ENCODE measurements around the gene SCN1B.
"Not testable (repeated sequence)": the region's sequence is repeated elsewhere in the genome, so short reads cannot be mapped to it uniquely, and the experiment has no call there.

SCN1B gene

GRCh38 chr19:35046461-35046860 is 16.2 kb downstream of the SCN1B start:
- no peaks in the 10 kb centered on the region for H3K36me3 ChIP-seq (ENCODE audit: insufficient read depth)
- no peak overlapping the region for H3K4me3 ChIP-seq (IDR thresholded peaks at IDR 0.05; ENCODE audit: insufficient read depth, low read depth, low read length)
- no peaks in the 10 kb centered on the region for H4K20me1 ChIP-seq (ENCODE audit: insufficient read depth)
- H3K79me2 ChIP-seq (ENCODE audit: insufficient read depth, low read depth) = no peaks in the 10 kb centered on the region
- no peak for TF ChIP-seq CTCF (conservative IDR thresholded peaks at IDR 0.05; ENCODE audit: low read depth, low read length)
- H3K4me2 ChIP-seq = no peak overlapping the region
- H3K9ac ChIP-seq = no peak overlapping the region
- H3K27me3 ChIP-seq (ENCODE audit: insufficient read depth, low read depth) = peaks cover 6% of the 10 kb centered on the region; the same call in 1 of the 2 replicates
- H3K4me1 ChIP-seq (ENCODE audit: low read depth, poor library complexity, severe bottlenecking) = no peaks in the 10 kb centered on the region
- no peak overlapping the region for H3K27ac ChIP-seq
- H2AFZ ChIP-seq (ENCODE audit: low read depth) = no peak overlapping the region

- H3K4me2 ChIP-seq = no peak overlapping the region
- no peaks in the 10 kb centered on the region for H3K79me2 ChIP-seq (ENCODE audit: insufficient read depth, low read depth)
- no peak overlapping the region for H3K4me3 ChIP-seq (IDR thresholded peaks at IDR 0.05; ENCODE audit: insufficient read depth, low read depth, low read length)
- no peaks in the 10 kb centered on the region for H4K20me1 ChIP-seq (ENCODE audit: insufficient read depth)
- H3K4me1 ChIP-seq (ENCODE audit: low read depth, poor library complexity, severe bottlenecking) = no peaks in the 10 kb centered on the region
- no peak overlapping the region for H3K9ac ChIP-seq
- TF ChIP-seq CTCF (conservative IDR thresholded peaks at IDR 0.05; ENCODE audit: low read depth, low read length) = no peak
- no peak overlapping the region for H2AFZ ChIP-seq (ENCODE audit: low read depth)
- no peak overlapping the region for H3K27ac ChIP-seq
- peaks cover 11% of the 10 kb centered on the region; the same call in 1 of the 2 replicates for H3K27me3 ChIP-seq (ENCODE audit: insufficient read depth, low read depth)
- no peaks in the 10 kb centered on the region for H3K36me3 ChIP-seq (ENCODE audit: insufficient read depth)
These were observed 18.7 kb downstream of the SCN1B start for GRCh38 chr19:35048911-35049411.

- H3K9ac ChIP-seq = no peak overlapping the region
- no peak overlapping the region for H3K4me3 ChIP-seq (IDR thresholded peaks at IDR 0.05; ENCODE audit: insufficient read depth, low read depth, low read length)
- no peaks in the 10 kb centered on the region for H3K36me3 ChIP-seq (ENCODE audit: insufficient read depth)
- H4K20me1 ChIP-seq (ENCODE audit: insufficient read depth) = no peaks in the 10 kb centered on the region
- H3K4me1 ChIP-seq (ENCODE audit: low read depth, poor library complexity, severe bottlenecking) = no peaks in the 10 kb centered on the region
- peaks cover 11% of the 10 kb centered on the region; the same call in 1 of the 2 replicates for H3K27me3 ChIP-seq (ENCODE audit: insufficient read depth, low read depth)
- TF ChIP-seq CTCF (conservative IDR thresholded peaks at IDR 0.05; ENCODE audit: low read depth, low read length) = no peak
- H3K79me2 ChIP-seq (ENCODE audit: insufficient read depth, low read depth) = no peaks in the 10 kb centered on the region
- no peak overlapping the region for H3K27ac ChIP-seq
- H3K4me2 ChIP-seq = no peak overlapping the region
- H2AFZ ChIP-seq (ENCODE audit: low read depth) = no peak overlapping the region
These were observed 19.2 kb downstream of the SCN1B start for GRCh38 chr19:35049456-35049855.

GRCh38 chr19:35050662-35051061 is 20.4 kb downstream of the SCN1B start:
- H3K4me3 ChIP-seq (IDR thresholded peaks at IDR 0.05; ENCODE audit: insufficient read depth, low read depth, low read length); H3K4me2 ChIP-seq; H2AFZ ChIP-seq (ENCODE audit: low read depth); H4K20me1 ChIP-seq (ENCODE audit: insufficient read depth); H3K4me1 ChIP-seq (ENCODE audit: low read depth, poor library complexity, severe bottlenecking); H3K36me3 ChIP-seq (ENCODE audit: insufficient read depth); H3K79me2 ChIP-seq (ENCODE audit: insufficient read depth, low read depth); H3K9ac ChIP-seq; H3K27ac ChIP-seq: not testable (repeated sequence)
- H3K27me3 ChIP-seq (ENCODE audit: insufficient read depth, low read depth) = peaks cover 14% of the 10 kb centered on the region; the same call in 1 of the 2 replicates

- not testable (repeated sequence) for H3K36me3 ChIP-seq (ENCODE audit: insufficient read depth); H3K27ac ChIP-seq; H2AFZ ChIP-seq (ENCODE audit: low read depth); H3K9ac ChIP-seq; H4K20me1 ChIP-seq (ENCODE audit: insufficient read depth); H3K79me2 ChIP-seq (ENCODE audit: insufficient read depth, low read depth); H3K4me1 ChIP-seq (ENCODE audit: low read depth, poor library complexity, severe bottlenecking); H3K4me3 ChIP-seq (IDR thresholded peaks at IDR 0.05; ENCODE audit: insufficient read depth, low read depth, low read length); H3K4me2 ChIP-seq
- H3K27me3 ChIP-seq (ENCODE audit: insufficient read depth, low read depth) = peaks cover 15% of the 10 kb centered on the region; the same call in 1 of the 2 replicates
These were observed 21.0 kb downstream of the SCN1B start for GRCh38 chr19:35051268-35051667.

All from KMS-11 (cell line).